Activated CD4-positive, alpha-beta memory T cell treated with anti-CD3 and anti-CD28 coated beads for 36 hours (primary cell): ENCODE measurements around the gene KIAA1614. TPM values are rescaled to one million over a fixed set of nuclear protein-coding genes. Genes with fewer than 3 reads are reported as not detected.

ENCODE experiments used
- CTCF ChIA-PET: fragments of 350-600 bp; sonication (Branson Sonifier 250); formaldehyde crosslinking; loops from one replicate; lab custom pipeline; 2021; ENCODE audit warnings: antibody characterized with exemption, inconsistent platforms; lab: Charles Lee
- POLR2A ChIA-PET: fragments of 350-600 bp; sonication (Branson Sonifier 250); formaldehyde crosslinking; loops from one replicate; lab custom pipeline; 2021; ENCODE audit warnings: antibody characterized with exemption; lab: Charles Lee
- DNase-seq: peaks from one replicate; pipeline ENCODE4 v3.0.0-alpha.2; 2020
- H3K27ac Mint-ChIP-seq: one replicate; pipeline ENCODE4 v1.8.0; 2021; ENCODE audit warnings: mixed read lengths
- H3K27me3 Mint-ChIP-seq: one replicate; pipeline ENCODE4 v1.8.0; 2021; ENCODE audit warnings: mixed read lengths
- H3K36me3 Mint-ChIP-seq: one replicate; pipeline ENCODE4 v1.8.0; 2021; ENCODE audit warnings: mixed read lengths
- H3K4me1 Mint-ChIP-seq: one replicate; pipeline ENCODE4 v1.8.0; 2021; ENCODE audit warnings: low read depth, mixed read lengths
- H3K4me3 Mint-ChIP-seq: one replicate; pipeline ENCODE4 v1.8.0; 2021; ENCODE audit warnings: mild to moderate bottlenecking, mixed read lengths
- H3K9me3 Mint-ChIP-seq: one replicate; pipeline ENCODE4 v1.8.0; 2021; ENCODE audit warnings: mixed read lengths
- intact Hi-C: fragments of 100-400 bp; cut with micrococcal nuclease; formaldehyde crosslinking; loops from one replicate; pipeline ENCODE4 v1.15.1; 2023
- total RNA-seq, 2 experiments: library from RNA; stranded (reverse); gene quantifications; one replicate each; pipeline ENCODE4 v1.2.3, GENCODE V29; 2021

KIAA1614 gene, protein sequence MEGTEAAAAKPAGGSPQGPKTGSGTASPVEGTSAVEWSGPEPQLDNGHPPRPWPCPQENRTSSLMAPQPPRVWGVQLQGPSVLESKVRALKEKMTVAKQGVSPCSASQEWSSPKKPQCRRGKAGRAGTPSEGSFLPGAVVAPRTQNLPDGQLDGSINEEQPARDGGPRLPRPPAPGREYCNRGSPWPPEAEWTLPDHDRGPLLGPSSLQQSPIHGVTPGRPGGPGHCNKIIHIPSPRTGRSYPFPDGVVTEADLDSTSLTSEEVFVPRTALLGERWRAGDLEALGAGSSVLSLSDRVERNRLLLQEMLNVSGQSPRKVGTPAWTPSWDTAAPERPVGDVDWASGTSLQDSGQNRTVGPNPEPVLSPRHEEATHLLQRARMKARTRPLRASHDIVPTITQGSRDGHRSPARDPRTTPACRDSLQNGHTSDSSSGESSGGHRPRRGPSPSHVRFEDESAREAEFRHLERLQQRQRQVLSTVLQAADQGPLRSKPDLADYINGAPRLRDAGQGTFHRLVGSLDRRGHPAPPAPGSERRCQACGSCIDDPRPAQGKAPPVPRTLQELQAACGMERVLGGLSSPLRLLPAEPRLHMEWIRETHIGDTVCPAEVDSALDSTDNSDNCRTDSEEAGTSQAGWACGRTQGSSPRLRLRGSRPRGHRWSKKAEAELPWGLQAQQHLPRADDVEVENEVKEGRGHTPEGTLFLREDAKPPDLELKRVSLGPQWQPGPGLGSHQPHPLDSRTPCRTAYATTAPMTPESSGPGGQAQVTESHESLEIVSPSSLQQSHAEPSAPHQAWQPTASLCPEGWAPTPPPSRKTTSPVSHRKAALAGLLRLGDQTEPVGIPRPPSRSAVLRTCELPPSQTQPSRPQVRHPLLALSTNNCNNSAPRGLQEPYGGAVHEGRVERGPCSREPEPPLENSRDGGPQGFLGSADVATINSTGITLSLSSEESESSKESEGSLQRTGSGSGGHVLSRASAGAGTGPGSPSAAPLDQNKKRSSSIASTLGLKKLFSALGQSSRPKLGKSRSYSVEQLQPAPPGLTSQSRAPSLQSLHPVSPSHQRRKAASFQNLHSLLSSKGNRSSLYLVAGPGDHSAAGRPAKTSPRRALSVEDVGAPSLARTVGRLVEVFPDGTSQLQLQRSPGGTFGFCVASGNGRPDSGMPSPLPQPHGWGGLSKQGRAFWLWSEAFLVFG
- total RNA-seq = not detected

GRCh38 chr1:180912801-180913565, at the start of gene KIAA1614:
Gene KIAA1614, plus strand, starts transcription at chr1:180912897. Its CDS starts 347 bp downstream, at chr1:180913244.
- no peaks in the 10 kb centered on the region for H3K9me3 Mint-ChIP-seq
- ChIA-PET POLR2A (no interaction called here), CTCF (interaction anchor here (0.6 kb wide), 1 partner anchor 726 kb away, joined by 3 read pairs; no protein-coding TSS in a partner anchor)
- intact Hi-C loops = no loop called here
- peaks cover 9% of the 10 kb centered on the region for H3K4me1 Mint-ChIP-seq
- H3K27me3 Mint-ChIP-seq = peaks cover 28% of the 10 kb centered on the region
- no peaks in the 10 kb centered on the region for H3K36me3 Mint-ChIP-seq
- DNase-seq = no peak
- no peak within 1 kb of the TSS for H3K27ac Mint-ChIP-seq
- H3K4me3 Mint-ChIP-seq = peak within 1 kb of the TSS; percentile 23

DNA sequence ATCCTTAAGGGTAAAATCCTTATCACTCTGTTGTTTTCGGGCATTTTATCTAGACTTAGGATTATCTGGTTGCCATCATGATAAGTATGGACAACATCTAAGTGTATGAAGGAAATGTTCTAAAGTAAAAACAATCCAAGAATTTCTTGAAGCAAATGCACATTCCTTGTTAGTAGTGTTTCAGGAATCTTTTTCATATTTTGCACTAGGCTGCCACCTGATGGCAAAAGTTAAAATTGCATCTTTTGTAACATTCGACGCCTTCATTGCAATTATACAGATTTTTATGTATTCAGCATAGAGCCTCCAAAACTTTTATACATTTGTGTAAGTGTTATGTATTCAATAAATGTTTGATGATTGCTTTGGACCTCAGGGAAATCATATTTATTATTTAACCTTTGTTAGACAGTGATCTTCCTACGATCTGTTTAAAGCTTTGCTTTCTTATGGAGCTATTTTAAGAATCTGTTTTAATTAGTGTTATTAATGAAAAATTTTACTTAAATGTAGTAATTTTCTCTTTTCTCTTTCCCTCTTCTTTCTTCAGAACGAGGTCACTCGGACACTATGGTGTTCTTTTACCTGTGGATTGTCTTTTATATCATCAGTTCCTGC, 49.4 kb upstream of the KIAA1614 start:
- ChIA-PET CTCF (interaction anchor here (0.6 to 6.5 kb wide), 27 partner anchors 10 to 381 kb away, joined by 3 to 192 read pairs (median 4); partner anchors contain the start of genes ACBD6 and XPR1), POLR2A (interaction anchor here (0.6 kb wide), 1 partner anchor 73 kb away, joined by 4 read pairs; no protein-coding TSS in a partner anchor)
- Mint-ChIP-seq H3K36me3 (peaks cover 8% of the 10 kb centered on the region), H3K9me3 (no peaks in the 10 kb centered on the region), H3K4me1 (no peaks in the 10 kb centered on the region), H3K4me3 (no peak overlapping the region), H3K27ac (no peak overlapping the region), H3K27me3 (no peaks in the 10 kb centered on the region)
- intact Hi-C loops = loop anchor here (5.0 kb wide), 2 partner anchors 231 to 331 kb away; partner anchors contain the start of gene XPR1
- no peak for DNase-seq

- Mint-ChIP-seq H3K27me3 (no peaks in the 10 kb centered on the region), H3K9me3 (no peaks in the 10 kb centered on the region), H3K27ac (no peak overlapping the region), H3K36me3 (peaks cover 11% of the 10 kb centered on the region), H3K4me3 (no peak overlapping the region), H3K4me1 (no peaks in the 10 kb centered on the region)
- DNase-seq = no peak
- ChIA-PET POLR2A (no interaction called here), CTCF (interaction anchor here (0.5 to 2.6 kb wide), 23 partner anchors 9 to 1531 kb away, joined by 3 to 35 read pairs (median 4); no protein-coding TSS in a partner anchor)
- intact Hi-C loops = loop anchor here (1.0 kb wide), 2 partner anchors 260 to 284 kb away; no protein-coding TSS in a partner anchor
Observed at GRCh38 chr1:180881806-180882509, 30.7 kb upstream of the KIAA1614 start.

GRCh38 chr1:180884588-180885300, 28.0 kb upstream of the KIAA1614 start:
- CTCF ChIA-PET = interaction anchor here (1.6 to 1.9 kb wide), 2 partner anchors 257 to 540 kb away, joined by 4 to 5 read pairs; no protein-coding TSS in a partner anchor
- intact Hi-C loops = no loop called here
- POLR2A ChIA-PET = no interaction called here
- no peak overlapping the region for H3K4me3 Mint-ChIP-seq
- no peaks in the 10 kb centered on the region for H3K27me3 Mint-ChIP-seq
- no peaks in the 10 kb centered on the region for H3K4me1 Mint-ChIP-seq
- no peak for DNase-seq
- no peaks in the 10 kb centered on the region for H3K9me3 Mint-ChIP-seq
- H3K36me3 Mint-ChIP-seq = peaks cover 11% of the 10 kb centered on the region
- no peak overlapping the region for H3K27ac Mint-ChIP-seq

- H3K9me3 Mint-ChIP-seq = no peaks in the 10 kb centered on the region
- no peak overlapping the region for H3K27ac Mint-ChIP-seq
- ChIA-PET CTCF (interaction anchor here (0.9 kb wide), 1 partner anchor 371 kb away, joined by 3 read pairs; no protein-coding TSS in a partner anchor), POLR2A (no interaction called here)
- no peaks in the 10 kb centered on the region for H3K4me1 Mint-ChIP-seq
- intact Hi-C loops = no loop called here
- H3K36me3 Mint-ChIP-seq = peaks cover 11% of the 10 kb centered on the region
- H3K4me3 Mint-ChIP-seq = no peak overlapping the region
- no peaks in the 10 kb centered on the region for H3K27me3 Mint-ChIP-seq
- DNase-seq = no peak
Observed at GRCh38 chr1:180886338-180886737, 26.4 kb upstream of the KIAA1614 start.

DNA sequence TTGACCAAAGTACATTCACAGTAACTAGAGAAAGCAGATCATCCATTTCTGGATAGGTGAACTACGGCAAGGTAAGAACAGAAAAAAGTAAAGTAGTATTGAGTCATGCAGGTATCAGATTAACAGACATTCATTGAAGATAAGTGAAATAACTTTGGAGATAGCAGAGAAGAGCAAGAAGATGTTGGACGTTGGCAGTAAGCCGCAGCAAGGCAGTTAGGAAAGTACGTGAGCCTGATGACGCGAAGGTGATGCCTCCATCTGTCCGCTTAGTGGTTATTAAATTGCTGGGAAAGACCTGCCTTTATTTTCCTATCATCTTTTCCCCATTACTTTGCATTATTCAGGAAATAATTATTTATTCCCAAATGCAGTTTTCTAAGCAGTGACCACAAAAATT, 24.9 kb upstream of the KIAA1614 start:
- H3K27ac Mint-ChIP-seq = no peak overlapping the region
- no peak overlapping the region for H3K4me3 Mint-ChIP-seq
- DNase-seq = no peak
- no peaks in the 10 kb centered on the region for H3K27me3 Mint-ChIP-seq
- H3K9me3 Mint-ChIP-seq = no peaks in the 10 kb centered on the region
- CTCF ChIA-PET = no interaction called here
- POLR2A ChIA-PET = no interaction called here
- no peaks in the 10 kb centered on the region for H3K4me1 Mint-ChIP-seq
- intact Hi-C loops = no loop called here
- peaks cover 9% of the 10 kb centered on the region for H3K36me3 Mint-ChIP-seq

DNA sequence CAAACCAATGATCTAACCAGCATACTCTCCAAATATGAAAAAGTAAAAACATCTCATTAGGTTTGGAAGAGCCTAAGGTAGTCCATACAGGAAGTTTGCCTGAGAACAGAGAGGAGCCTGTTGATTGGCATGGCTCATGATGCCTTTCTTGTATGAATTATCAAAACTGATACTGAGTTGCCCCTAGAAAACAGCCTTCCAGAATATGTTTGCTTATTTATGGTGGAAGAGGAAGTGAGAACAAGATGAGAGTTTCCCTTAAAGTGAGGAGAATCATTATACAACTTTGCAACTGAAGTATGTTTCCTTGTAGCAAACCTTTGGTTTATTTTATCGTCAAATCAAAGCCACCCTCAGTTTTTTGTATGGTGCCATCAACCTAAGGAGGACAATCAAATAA, 23.8 kb upstream of the KIAA1614 start:
- Mint-ChIP-seq H3K27me3 (no peaks in the 10 kb centered on the region), H3K4me3 (no peak overlapping the region), H3K27ac (no peak overlapping the region), H3K9me3 (no peaks in the 10 kb centered on the region), H3K36me3 (peaks cover 6% of the 10 kb centered on the region), H3K4me1 (no peaks in the 10 kb centered on the region)
- CTCF ChIA-PET = no interaction called here
- intact Hi-C loops = no loop called here
- no peak for DNase-seq
- POLR2A ChIA-PET = no interaction called here

- intact Hi-C loops = no loop called here
- Mint-ChIP-seq H3K9me3 (no peaks in the 10 kb centered on the region), H3K4me3 (no peak overlapping the region), H3K27me3 (no peaks in the 10 kb centered on the region), H3K27ac (no peak overlapping the region), H3K36me3 (peaks cover 4% of the 10 kb centered on the region), H3K4me1 (no peaks in the 10 kb centered on the region)
- POLR2A ChIA-PET = no interaction called here
- CTCF ChIA-PET = no interaction called here
- DNase-seq = no peak
Observed at GRCh38 chr1:180889325-180889724, 23.4 kb upstream of the KIAA1614 start.

- no peaks in the 10 kb centered on the region for H3K4me1 Mint-ChIP-seq
- intact Hi-C loops = no loop called here
- H3K27ac Mint-ChIP-seq = no peak overlapping the region
- H3K9me3 Mint-ChIP-seq = no peaks in the 10 kb centered on the region
- peaks cover 6% of the 10 kb centered on the region for H3K36me3 Mint-ChIP-seq
- no peak overlapping the region for H3K4me3 Mint-ChIP-seq
- ChIA-PET CTCF (no interaction called here), POLR2A (no interaction called here)
- no peaks in the 10 kb centered on the region for H3K27me3 Mint-ChIP-seq
- DNase-seq = no peak
Observed at GRCh38 chr1:180892272-180892671, 20.4 kb upstream of the KIAA1614 start.

DNA sequence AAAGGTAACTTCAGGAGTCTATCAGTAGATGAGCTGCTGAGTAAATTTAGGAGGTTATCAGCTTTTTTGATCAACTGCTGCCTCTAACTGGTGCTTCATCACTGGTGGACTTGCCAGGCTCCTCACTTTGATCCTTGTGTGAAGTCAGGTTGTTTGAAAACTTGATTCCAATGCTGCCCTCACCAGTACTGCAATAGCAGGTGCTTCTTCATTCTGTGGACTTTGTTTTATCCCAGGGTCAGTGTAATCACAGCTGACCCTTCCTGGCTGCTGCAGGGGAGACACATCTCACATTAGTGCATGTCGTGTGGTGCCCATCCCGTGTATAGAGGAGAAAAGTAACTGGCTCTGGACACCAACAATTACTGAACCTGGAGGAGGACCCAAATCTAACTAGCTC, 20.0 kb upstream of the KIAA1614 start:
- POLR2A ChIA-PET = no interaction called here
- Mint-ChIP-seq H3K9me3 (no peaks in the 10 kb centered on the region), H3K4me3 (no peak overlapping the region), H3K27ac (no peak overlapping the region), H3K36me3 (peaks cover 6% of the 10 kb centered on the region), H3K4me1 (no peaks in the 10 kb centered on the region), H3K27me3 (no peaks in the 10 kb centered on the region)
- DNase-seq = no peak
- CTCF ChIA-PET = no interaction called here
- intact Hi-C loops = no loop called here
